Activated CD8-positive, alpha-beta memory T cell treated with anti-CD3 and anti-CD28 coated beads, Interleukin-2, amount 50 U/mL, for 4 hours (primary cell): ENCODE data around the gene FKRP.
"Not testable (repeated sequence)": the region's sequence is repeated elsewhere in the genome, so short reads cannot be mapped to it uniquely, and the experiment has no call there.

Source experiments
- DNase-seq: peaks from one replicate; pipeline ENCODE4 v3.0.0-alpha.2; 2020

FKRP gene

DNA sequence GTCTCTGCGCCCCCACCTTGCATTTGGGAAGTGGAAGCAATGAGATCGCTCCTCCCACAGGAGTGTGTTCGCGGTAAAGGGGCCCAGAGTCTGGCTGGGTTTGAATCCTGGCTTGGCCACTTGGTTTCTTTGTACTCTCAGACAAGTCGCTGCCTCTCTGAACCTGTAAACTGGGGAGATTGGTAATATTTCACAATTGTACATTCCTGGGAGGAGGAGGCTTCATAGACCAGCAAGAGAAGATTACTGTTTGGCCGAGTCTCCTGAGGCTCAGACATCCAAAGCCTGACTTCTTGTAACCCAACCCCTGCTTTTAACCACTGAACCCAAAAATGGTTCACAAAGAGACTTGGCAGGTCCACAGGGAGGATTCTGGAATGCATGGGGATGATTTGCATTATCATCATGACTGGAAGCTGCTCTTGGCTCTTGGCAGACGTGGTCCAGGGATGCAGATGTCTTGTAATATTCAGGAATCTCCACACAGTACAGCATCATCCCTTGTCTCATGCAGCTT, 14.0 kb downstream of the FKRP start:
- no peak for DNase-seq

DNA sequence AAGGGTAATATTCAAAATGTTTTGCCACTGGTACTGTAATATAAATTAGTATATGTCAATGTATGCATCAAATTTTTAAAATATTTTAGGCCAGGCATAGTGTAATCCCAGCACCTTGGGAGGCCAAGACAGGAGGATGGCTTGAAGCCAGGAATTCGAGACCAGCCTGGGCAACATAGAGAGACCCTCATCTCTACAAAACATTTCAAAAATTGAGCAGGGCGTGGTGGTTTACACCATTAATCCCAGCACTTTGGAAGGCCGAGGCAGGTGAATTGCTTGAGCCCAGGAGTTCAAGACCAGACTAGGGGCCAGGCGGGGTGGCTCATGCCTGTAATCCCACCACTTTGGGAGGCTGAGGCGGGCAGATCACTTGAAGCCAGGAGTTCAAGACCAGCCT, 14.5 kb downstream of the FKRP start:
- DNase-seq, result no peak

DNA sequence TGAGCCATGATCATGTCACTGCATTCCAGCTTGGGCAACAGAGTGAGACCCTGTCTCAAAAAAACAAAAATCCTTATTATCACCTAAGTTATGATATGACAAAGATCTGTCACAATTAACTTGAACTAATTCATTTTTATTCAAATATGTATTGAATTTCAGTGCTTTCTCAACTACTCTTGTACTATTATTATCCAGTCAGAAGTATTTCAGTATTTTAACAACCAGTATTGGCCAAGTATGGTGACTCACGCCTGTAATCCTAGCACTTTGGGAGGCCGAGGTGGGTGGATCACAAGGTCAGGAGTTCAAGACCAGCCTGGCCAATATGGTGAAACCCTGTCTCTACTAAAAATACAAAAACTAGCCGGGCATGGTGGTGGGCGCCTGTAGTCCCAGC, 15.0 kb downstream of the FKRP start:
- DNase-seq, result not testable (repeated sequence)

DNA sequence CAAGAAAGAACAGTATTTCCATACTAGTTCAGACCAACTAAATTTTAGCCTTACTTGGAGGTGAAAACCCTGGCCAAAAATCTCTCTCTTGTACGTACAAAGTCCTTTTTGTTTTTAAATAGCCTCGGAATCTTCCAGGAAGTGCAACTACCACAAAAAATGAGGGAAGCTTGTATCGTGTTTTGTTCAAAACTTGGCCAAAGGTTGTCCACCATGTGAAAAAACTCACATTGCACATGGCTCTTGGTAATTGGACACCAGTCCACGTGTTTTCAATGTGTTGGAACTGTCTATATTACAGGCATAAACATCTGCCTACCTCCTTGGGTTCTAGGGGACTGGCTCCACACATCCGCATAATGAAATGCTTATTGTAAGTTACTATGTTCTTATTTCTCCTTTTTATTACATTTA, 15.6 kb downstream of the FKRP start:
- DNase-seq, result no peak

DNA sequence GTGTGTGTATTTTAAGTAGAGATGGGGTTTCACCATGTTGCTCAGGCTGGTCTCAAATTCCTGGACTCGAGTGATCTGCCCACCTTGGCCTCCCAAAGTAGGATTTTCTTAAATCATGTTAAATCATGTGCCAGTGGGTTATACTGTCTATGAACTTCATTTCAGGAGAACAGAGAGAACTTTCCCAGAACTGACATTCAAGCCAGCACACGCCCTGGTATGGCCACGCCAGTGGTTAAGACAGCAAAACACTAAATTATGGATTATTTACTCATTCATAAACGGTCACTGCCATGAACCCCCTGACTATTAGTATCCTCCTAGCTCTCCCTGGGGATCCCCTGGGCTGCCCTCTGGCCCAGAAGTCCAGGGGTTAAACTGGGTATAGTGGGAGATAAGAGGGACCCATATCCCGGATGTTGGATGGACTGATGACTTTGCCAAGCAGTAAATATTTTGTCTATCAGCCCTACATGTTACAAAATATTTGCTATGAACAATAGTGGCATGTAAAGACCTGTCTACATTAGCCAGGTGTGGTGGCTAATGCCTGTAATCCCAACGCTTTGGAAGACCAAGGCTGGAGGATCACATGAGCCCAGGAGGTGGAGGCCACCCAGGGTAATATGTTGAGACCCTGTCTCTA, 16.5 kb downstream of the FKRP start:
- no peak for DNase-seq

DNA sequence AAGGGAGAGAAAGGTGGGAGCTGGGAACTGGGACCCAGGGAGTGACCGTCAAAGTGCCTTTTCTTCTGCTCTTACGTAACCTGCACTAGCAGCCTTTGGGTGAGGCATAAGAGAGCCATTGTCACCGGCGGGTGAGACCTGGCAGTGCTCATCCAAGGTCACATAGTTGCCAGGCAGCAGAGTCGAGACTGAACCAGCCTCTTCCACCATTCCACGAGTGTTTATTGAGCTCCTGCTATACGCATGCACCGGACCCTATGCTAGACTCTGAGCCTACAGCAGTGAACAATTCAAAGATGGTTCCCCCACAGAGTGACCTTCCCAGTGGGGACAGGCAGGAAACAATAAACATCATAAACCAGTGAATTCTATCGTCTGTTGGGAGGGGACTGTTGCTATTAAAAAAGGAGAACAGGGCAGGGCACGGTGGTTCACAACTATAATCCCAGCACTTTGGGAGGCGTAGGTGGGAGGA, 19.0 kb downstream of the FKRP start:
- no peak for DNase-seq

DNA sequence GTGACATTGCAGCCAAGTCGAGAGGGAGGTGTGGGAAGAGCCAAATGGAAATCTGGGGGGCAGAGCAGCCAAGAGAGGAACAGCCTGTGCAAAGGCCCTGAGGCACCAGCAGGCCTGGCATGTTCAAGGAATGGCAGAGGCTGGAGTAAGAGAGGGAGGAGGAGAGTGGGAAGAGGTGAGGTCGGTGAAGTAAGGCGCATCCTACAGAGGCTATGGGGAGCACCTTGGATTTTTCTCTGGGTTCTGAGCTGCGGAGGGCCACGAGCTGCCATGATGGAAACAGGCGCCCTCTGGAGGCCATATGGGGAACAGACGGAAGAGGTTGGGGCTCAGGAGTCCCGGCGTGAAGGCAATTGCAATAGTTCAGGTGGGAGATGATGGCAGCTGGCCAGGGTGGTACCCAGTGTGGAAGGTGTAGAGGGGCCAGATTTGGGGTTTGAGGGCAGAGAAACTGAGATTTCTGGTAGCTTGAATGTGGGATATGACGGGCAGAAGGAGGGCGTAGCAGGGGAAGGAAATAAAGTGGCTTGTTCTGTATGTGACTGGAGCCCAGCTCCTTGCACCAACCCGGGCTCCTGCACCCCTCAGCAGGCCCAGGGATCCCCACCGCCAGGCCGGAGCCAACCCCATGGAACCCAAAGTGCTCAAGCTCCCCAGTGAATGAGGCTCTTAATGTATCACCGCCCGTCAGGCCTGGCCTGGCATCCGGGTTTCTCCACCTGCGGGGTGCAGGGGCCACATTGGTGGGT, 20.9 kb downstream of the FKRP start:
- DNase-seq, result peak; percentile 63

DNA sequence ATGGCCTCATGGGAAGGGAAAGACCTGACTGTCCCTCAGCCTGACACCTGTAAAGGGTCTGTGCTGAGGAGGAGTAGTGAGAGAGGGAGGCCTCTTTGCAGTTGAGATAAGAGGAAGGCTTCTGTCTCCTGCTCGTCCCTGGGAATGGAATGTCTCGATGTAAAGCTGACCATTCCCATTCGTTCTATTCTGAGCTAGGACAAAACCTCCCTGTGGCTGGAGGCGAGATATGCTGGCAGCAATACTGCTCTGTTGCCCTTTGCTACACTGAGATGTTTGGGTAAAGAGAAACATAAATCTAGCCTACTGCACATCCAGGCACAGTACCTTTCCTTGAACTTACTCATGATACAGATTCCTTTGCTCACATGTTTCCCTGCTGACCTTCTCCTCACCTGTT, 22.9 kb downstream of the FKRP start:
- DNase-seq, result not testable (repeated sequence)

DNA sequence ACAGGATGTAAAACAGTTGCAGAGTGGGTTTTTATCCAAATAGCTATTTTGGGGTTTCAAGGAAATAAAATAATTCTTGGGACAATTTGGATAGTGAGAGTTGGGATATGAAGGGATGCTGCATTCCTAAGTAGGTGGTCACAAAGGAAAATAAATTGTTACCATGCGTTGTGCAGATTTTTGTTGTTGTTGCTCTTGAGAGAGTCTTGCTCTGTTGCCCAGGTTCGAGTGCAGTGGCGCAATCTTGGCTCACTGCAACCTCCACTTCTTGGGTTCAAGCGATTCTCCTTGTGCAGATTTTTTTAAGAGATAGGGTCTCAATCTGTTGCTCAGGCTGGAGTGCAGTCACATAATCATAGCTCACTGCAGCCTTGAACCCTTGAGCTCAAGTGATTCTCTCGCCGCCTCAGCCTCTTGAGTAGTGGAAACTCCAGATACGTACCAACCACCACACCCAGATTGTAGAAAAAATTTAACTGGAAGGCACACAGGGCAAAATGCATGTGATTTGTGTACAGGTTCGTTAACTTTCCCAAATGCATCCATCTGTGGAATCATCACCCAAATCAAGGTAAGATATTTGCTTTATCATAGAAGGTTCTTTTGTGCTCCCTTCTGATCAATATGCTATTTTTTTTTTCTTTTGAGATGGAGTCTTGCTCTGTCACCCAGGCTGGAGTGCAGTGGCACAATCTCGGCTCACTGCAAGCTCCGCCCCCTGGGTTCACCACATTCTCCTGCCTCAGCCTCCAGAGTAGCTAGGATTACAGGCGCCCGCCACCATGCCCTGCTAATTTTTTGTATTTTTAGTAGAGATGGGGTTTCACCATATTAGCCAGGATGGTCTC, 26.5 kb downstream of the FKRP start:
- no peak for DNase-seq

DNA sequence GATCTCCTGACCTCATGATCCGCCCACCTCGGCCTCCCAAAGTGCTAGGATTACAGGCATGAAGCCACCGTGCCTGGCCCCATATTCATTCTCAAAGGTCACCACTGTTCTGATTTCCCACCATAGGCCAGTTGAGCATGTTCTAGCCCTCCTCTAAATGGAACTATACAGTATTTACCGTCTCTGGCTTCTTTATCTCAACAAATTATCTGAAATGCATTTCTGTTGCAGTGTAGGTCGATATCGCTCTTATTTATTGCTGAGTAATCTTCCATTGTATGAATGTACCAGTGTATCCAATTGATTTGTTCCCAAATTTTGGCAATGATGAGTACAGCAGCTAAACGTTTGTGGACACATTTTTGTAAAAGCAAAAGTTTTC, 27.2 kb downstream of the FKRP start:
- no peak for DNase-seq

DNA sequence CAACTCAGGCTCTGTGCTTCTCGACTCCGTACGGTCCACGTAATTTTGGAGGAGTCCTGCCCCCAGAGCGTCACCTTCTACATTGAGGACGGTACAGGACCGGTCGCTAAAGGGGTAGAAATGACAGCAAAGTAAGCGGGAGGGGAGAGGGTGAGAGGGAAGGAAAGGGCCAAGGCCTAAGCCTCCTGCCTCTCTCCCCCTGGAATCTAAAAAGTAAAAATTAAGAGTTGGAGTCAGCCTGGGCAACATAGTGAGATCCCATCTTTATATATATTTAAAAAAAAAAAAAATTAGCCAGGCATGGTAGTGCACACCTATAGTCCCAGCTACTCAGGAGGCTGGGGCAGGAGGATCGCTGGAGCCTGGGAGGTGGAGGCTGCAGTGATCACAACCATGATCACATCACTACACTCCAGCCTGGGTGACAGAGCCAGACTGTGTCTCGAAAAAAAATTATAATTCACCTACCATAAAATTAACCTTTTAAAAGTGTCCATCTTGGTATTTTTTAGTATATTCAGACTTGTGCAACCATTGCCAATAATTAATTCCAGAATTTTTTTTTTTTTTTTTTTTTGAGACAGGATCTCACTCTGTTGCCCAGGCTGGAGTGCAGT, 29.9 kb downstream of the FKRP start:
- no peak for DNase-seq

DNA sequence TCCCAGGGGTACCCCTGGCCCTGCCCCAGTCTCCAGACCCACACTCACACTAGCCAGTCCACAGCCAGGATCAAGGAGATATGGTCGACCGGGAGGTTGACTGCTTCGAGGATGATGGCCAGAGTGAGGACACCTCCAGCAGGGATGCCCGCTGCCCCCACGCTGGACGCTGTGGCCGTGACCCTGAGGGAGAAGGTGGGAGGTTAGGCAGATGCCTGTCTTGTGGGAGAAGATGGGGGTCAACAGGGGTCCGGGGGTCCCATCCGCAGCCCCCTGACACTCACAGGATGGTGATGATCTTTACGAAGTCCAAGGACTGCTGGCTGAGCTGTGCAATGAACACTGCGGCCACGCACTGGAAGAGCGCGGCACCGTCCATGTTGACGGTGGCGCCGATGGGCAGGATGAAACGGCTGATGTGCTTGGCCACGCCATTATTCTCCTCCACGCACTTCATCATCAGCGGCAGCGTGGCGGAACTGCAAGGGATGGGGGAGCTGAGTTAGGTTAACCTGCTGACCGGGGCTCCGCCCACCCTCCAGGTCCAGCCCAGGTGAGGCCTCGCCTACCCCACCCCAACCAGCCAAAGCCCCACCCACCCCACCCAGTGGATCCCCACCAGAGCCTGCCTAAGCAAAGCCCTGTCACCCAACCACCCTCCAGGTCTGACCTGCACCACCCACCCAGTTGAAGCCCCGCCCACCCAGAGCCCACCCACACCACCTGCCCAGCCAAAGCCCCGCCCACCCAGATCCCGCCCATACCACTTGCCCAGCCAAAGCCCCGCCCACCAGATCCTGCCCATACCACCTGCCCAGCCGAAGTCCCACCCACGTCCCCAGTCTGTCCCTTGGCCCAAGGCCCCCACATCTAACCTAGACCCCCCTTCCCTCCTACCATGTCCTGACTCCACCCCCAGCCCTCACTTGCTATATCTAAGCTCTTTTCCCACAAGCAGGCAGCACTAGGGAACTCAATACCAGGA, 31.4 kb downstream of the FKRP start:
- DNase-seq, result no peak

DNA sequence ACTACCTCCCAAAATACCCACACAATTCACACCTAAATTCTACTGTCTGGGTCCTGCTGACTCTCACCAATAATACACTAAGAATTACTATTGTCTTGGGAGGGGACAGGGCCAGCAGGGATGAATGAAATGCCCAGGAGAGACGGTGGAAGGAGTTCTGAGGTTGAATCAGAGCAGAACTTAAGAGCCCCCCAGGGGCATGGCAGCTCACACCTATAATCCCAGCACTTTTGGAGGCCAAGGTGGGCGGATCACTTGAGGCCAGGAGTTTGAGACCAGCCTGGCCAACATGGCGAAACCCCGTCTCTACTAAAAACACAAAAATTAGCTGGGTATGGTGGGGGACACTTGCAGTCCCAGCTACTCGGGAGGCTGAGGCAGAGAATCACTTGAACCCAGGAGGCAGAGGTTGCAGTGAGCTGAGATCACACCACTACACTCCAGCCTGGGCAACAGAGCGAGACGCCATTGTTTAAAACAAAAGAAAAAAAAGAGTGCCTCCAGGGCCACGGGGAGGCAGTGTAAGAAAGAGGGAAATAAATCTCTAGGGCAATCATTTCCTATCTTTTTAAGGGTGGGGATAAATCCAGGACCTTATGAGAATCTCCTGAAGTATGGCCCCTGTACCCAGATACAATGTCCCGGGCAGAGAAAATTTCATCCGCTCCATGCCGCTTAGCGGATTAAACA, 32.2 kb downstream of the FKRP start:
- DNase-seq, result not testable (repeated sequence)

DNA sequence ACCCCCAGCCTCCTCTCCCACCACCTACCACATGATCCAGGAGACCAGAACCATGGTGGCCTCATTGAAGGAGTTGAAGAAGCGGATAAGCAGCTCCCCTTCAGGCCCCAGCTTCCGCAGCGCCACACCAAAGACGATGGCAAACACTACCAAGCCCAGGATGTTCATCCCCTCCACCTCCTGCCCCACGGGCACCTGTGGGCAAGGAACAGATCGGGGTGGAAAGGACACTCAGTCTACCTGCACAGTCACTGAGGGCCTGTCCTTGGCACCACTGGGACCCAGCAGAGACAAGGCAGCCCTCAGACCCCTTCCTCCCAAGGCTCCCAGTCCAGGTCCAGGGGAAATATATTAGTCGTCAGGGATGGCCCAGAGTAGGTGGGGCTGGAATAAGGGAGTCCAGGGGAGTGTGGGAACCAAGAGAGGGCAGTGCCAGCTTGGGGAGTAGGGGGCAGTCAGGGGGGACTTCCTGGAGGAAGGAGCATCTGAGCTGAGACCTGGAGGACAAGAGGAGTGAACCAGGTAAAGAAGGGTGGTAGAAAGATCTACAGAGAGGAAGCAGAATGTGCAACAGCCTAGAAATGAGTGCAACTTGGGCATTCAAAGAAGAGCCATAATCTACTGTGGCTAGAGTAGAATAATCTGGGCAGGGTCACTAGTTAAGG, 36.6 kb downstream of the FKRP start:
- DNase-seq, result no peak

DNA sequence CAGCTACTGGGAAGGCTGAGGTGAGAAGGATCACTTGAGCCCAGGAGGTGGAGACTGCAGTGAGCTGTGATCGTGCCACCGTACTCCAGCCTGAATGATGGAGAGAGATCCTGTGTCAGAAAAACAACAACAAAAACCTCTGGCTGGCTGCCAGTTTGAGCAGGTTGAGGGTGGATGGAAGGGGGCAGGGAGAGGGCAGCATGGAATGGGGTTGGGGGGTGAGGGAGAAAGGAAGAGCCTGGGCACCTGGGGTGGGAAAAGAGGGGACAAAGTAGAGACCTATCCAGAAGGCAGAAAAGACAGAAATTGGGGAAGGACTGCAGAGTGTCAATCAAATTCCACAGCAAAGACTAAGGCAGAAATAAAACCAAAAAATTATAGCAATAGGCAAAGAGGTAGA, 37.8 kb downstream of the FKRP start:
- DNase-seq, result no peak

DNA sequence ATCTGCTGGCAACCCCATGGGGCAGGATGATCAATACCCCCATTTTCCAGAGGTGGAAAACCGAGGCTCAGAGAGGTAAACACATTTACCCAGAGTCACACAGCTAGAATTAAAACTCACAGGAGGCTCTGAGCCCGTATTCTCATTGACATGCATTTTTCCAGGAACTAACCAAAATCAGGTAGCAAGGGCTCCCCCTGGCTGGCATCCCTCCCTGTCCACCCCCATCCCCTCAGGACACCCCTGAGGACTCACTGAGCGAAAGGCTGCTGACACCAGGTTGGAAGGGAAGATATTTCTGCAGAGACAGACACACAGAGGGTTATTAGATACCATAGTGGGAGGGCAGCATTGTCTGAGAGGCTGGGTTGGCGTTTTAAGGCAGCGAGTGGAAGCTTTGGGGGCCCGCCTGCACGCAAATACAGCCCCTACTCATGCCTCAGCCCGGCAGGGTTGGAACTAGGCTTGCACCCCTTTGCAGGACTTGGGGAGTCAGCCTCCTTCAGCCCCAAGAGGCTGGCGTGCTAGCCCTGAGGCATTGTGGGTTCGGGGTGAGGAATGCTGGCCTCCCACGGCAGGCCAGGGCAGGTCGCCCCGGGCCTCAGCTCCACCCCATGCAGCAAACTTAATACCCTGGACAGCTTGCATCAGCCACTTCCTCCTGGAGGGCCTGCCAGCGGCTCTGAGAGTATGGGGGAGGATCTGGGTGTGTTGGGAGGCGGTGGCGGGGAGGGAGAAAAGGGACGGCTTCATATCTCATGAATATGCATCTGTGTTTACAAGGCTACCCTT, 38.6 kb downstream of the FKRP start:
- peak; percentile 55 for DNase-seq

DNA sequence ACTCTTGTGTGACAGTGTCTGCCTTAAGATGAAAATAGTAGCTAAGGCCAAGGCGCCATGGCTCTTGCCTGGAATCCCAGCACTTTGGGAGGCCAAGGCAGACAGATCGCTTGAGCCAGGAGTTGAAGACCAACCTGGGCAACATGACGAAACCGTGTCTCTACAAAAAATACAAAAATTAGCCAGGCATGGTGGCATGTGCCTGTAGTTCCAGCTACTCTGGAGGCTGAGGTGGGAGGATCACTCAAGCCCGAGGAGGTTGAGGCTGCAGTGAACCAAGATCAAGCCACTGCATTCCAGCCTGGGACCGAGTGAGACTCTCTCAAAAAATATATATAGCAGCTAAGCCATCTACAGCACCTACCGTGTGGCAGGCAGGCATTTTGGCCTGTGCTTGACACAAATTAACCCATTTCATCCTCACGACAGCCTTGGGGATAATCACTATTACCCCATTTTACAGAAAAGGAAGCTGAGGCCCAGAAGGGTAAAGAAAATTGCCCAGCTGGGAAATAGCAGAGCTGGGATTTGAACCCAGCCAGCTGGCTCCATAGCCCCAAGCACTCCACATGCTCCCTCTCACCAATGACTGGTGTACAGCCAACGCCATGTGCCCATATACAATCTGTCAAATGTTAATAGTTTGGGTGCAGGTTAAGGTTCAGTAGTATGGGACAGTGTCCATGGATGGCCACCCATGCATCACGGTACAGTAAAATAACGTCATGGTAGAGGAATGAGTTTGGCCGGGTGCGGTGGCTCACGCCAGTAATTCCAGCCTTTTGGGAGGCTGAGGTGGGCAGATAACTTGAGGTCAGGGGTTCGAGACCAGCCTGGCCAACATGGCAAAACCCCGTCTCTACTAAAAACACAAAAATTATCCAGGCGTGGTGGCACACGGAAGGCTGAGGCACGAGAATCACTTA, 39.5 kb downstream of the FKRP start:
- DNase-seq, result no peak

DNA sequence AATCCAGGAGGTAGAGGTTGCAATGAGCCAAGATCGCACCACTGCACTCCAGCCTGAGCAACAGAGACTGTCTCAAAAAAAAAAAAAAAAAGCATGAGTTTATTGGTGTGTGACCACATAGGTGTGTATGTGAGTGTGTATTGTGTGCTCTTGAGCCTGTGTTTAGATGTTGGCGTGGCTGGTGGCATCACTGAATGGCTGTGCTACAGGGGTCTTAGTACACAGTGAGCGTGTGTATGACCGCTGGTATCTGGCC, 40.1 kb downstream of the FKRP start:
- DNase-seq, result no peak
